Fibroblast of mammary gland (primary cell): ENCODE data around the gene LMBR1.
A peak's percentile ranks its signal among the peaks of the same experiment; 100 is the strongest.
"Not testable (repeated sequence)": the region's sequence is repeated elsewhere in the genome, so short reads cannot be mapped to it uniquely, and the experiment has no call there.

ENCODE experiments used
- DNase-seq: peaks from one replicate; pipeline ENCODE4 v3.0.0-alpha.2; 2010; ENCODE audit warnings: low read depth
- H3K4me3 ChIP-seq: 2 replicates; pipeline ENCODE4 v1.5.1; 2011; ENCODE audit warnings: low read depth, mild to moderate bottlenecking, low read length, moderate library complexity; ENCODE audit not compliant: control insufficient read depth
- TF ChIP-seq, protein P1 (sequence below): conservative IDR thresholded peaks from 2 replicates; pipeline ENCODE4 v1.5.1; 2011; ENCODE audit warnings: low read depth, low read length, inconsistent platforms; ENCODE audit not compliant: control insufficient read depth, insufficient read depth

LMBR1 gene

DNA sequence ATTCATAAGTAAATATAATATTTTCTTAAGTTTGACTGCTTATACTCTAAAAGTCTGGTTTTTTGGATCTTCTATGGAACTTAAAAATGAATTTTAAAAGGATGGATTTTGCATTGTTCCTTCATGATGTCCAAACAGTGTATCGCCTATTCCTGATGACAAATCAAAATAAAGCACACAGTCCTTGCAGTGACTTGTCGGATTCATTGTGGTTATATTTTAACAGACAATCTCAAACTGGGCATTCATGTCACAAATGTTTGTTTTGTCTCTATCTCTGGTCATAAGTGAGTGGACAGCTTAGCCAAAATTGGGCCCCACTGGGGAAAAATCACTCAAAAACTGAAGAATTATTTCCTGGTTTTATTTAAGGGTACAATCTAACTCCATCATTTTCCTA, 74.8 kb downstream of the LMBR1 start:
- TF ChIP-seq, protein P1, sequence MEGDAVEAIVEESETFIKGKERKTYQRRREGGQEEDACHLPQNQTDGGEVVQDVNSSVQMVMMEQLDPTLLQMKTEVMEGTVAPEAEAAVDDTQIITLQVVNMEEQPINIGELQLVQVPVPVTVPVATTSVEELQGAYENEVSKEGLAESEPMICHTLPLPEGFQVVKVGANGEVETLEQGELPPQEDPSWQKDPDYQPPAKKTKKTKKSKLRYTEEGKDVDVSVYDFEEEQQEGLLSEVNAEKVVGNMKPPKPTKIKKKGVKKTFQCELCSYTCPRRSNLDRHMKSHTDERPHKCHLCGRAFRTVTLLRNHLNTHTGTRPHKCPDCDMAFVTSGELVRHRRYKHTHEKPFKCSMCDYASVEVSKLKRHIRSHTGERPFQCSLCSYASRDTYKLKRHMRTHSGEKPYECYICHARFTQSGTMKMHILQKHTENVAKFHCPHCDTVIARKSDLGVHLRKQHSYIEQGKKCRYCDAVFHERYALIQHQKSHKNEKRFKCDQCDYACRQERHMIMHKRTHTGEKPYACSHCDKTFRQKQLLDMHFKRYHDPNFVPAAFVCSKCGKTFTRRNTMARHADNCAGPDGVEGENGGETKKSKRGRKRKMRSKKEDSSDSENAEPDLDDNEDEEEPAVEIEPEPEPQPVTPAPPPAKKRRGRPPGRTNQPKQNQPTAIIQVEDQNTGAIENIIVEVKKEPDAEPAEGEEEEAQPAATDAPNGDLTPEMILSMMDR: no peak
- DNase-seq: no peak
- no peak overlapping the region for H3K4me3 ChIP-seq

- TF ChIP-seq, protein P1: peak; percentile 52
- no peak overlapping the region for H3K4me3 ChIP-seq
- DNase-seq: peak; percentile 39
Measured at GRCh38 chr7:156816943-156817572, 75.9 kb downstream of the LMBR1 start.

DNA sequence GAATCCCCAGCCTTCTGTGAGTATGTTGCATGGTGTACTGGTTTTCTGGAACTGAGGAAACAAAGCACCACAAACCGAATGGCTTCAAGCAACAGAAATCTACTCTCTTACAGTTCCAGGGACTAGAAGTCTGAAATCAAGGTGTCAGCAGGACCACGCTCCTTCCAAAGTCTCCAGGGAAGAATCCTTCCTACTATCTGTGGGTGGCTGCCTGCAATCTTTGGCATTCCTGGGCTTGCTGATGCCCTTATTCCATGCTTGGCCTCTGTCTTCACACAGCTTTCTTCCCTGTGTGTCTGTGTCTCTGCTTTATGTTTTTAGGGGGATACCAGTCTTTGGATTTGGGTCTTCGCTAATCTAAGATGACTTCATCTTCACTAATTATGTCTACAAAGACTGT, 81.3 kb downstream of the LMBR1 start:
- no peak for DNase-seq
- TF ChIP-seq, protein P1: no peak
- no peak overlapping the region for H3K4me3 ChIP-seq

DNA sequence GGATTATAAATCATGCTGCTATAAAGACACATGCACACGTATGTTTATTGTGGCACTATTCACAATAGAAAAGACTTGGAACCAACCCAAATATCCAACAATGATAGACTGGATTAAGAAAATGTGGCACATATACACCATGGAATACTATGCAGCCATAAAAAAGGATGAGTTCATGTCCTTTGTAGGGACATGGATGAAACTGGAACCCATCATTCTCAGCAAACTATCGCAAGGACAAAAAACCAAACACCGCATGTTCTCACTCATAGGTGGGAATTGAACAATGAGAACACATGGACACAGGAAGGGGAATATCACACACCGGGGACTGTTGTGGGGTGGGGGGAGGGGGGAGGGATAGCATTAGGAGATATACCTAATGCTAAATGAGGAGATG, 89.3 kb downstream of the LMBR1 start:
- not testable (repeated sequence) for H3K4me3 ChIP-seq, DNase-seq

- TF ChIP-seq, protein P1: no peak
- no peak for DNase-seq
- no peak overlapping the region for H3K4me3 ChIP-seq
Measured at GRCh38 chr7:156802214-156802613, 90.8 kb downstream of the LMBR1 start.

- TF ChIP-seq, protein P1: no peak
- no peak overlapping the region for H3K4me3 ChIP-seq
Measured at GRCh38 chr7:156795415-156795814, 97.6 kb downstream of the LMBR1 start.

DNA sequence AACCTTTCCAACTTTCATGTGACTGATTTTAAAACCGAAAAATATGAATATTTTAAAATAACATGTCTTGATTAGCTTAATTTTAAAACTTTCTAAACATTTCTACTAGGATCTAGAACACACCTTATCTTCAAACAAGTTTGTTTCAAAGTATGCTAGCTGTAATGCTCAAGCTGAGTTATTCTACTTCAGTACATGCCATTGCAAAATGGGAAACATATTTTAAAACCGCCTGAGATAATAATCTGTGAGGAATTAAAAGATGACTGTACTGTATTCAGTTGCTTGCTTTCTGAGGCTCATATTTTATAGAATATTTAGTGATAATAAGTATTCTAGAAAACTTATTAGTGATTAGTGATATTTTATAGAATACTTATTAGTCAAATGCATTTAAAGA, 99.6 kb downstream of the LMBR1 start:
- no peak for DNase-seq
- TF ChIP-seq, protein P1: no peak
- no peak overlapping the region for H3K4me3 ChIP-seq

More at GRCh38 chr7:156795415-156795814, 97.6 kb downstream of the LMBR1 start:
- DNase-seq: no peak
